ENCODE measurements around the gene IRX4. TPM values are rescaled to one million over a fixed set of nuclear protein-coding genes. Genes with fewer than 3 reads are reported as not detected.

IRX4 gene
- total and polyA plus RNA-seq, 2 donors (not counting 3 experiments of a cell fraction or from before 2014, with no cell fraction given), result not detected

GRCh38 chr5:1883120-1883924 lies 597 bp upstream of the IRX4 start:
- Histone ChIP-seq H3K36me3 (ENCODE audit: control insufficient read depth in 2 of 2, extremely low read depth in 1 of 2, insufficient read depth in 2 of 2, low read length in 2 of 2) (no peaks in the 10 kb centered on the region), H3K79me2 (ENCODE audit: control insufficient read depth, insufficient read depth, low read length) (no peaks in the 10 kb centered on the region), H3K27ac (ENCODE audit: insufficient read depth, low read depth, low read length) (no peak overlapping the region), H4K20me1 (replicated peaks; ENCODE audit: control insufficient read depth, extremely low read depth, insufficient read depth, low read length) (no peaks in the 10 kb centered on the region), H3K27me3 (ENCODE audit: control insufficient read depth in 2 of 2, insufficient read depth in 2 of 2, low read length in 2 of 2) (peaks cover 72 to 92% of the 10 kb centered on the region in 2 experiments), H3K9me3 (replicated peaks; ENCODE audit: control insufficient read depth, insufficient read depth, low read length) (no peaks in the 10 kb centered on the region), H3K9me1 (replicated peaks; ENCODE audit: control insufficient read depth, extremely low read depth, insufficient read depth, low read length) (no peaks in the 10 kb centered on the region), H3K4me2 (ENCODE audit: insufficient read depth, low read length) (no peak overlapping the region), H3K4me1 (ENCODE audit: control insufficient read depth, extremely low read depth, insufficient read depth, low read length) (no peaks in the 10 kb centered on the region), H3K9ac (replicated peaks; ENCODE audit: extremely low read depth, insufficient read depth, low read length) (no peak overlapping the region), H2AFZ (ENCODE audit: low read depth, low read length) (no peak overlapping the region), H3K4me3 (replicated peaks in 1 of 3; ENCODE audit: insufficient read depth in 1 of 3, low read depth in 1 of 3, low read length in 3 of 3) (no peak overlapping the region)
- DNase-seq (ENCODE audit: low read depth, low spot score), result no peak
- dilution Hi-C loops (cut with MboI; ENCODE audit: extremely low pct_ligation_motif_present, low sequenced_read_pairs) (no loop called here), intact Hi-C loops (cut with micrococcal nuclease) (no loop called here)
- no TSS peak for BruUV-seq (replicated peaks)
- TF ChIP-seq MAX (IDR thresholded peaks at IDR 0.05; ENCODE audit: insufficient read depth, insufficient read length) (no peak), POLR2AphosphoS5 (IDR thresholded peaks at IDR 0.05; ENCODE audit: insufficient read depth, low read depth, low read length) (no peak), GATA2 (IDR thresholded peaks at IDR 0.05; ENCODE audit: insufficient read depth, insufficient read length, low read depth, low read length) (no peak), EZH2 (IDR thresholded peaks at IDR 0.05; ENCODE audit: borderline replicate concordance, low read depth, low read length, severe bottlenecking) (peak; percentile 84), JUN (IDR thresholded peaks at IDR 0.05; ENCODE audit: borderline replicate concordance, insufficient read depth, insufficient read length, low read depth) (no peak), CTCF (IDR thresholded peaks at IDR 0.05; ENCODE audit: extremely low read depth in 1 of 2, insufficient read depth in 1 of 2, low read depth in 1 of 2, low read length in 2 of 2) (peak in 1 of 2 donors; percentile 17), POLR2A (IDR thresholded peaks at IDR 0.05; ENCODE audit: low read depth, low read length) (no peak)
- ChIA-PET CTCF (interaction anchor here (0.9 kb wide), 1 partner anchor 120 kb away, joined by 3 read pairs; no protein-coding TSS in a partner anchor), POLR2A (no interaction called here)
- no peak for FAIRE-seq
